Left cardiac atrium (tissue), 4 donors: ENCODE measurements around the gene MCHR1. TPM values are rescaled to one million over a fixed set of nuclear protein-coding genes. Genes with fewer than 3 reads are reported as not detected.
A peak's percentile ranks its signal among the peaks of the same experiment; 100 is the strongest.

ENCODE experiments used
- ATAC-seq, 2 donors: fragments of 200-7000 bp; cut with Tn5 transposase; one replicate each; pipeline ENCODE4 v1.9.1; 2020; ENCODE audit warnings: mild to moderate bottlenecking in 2 of 2, moderate library complexity in 2 of 2
- DNase-seq: peaks from one replicate; pipeline ENCODE4 v3.0.0-alpha.2; 2020
- intact Hi-C, 2 donors: fragments of 100-400 bp; cut with DNase I; formaldehyde crosslinking; loops; one replicate each; pipeline versions ENCODE4 v1.14.1 to v1.15.1; 2022 to 2023
- total RNA-seq, 2 donors: library from RNA; stranded (reverse); fragmentation: NEBNext Ultra II Directional; extraction: Animal tissue kit (Norgen Biotek cat#: 25700); gene quantifications; one replicate each; pipeline ENCODE4 v1.2.1, GENCODE V29; 2021
- donor health status: DM: no; HTN: yes; CAD: no.
- donor health status: DM: no; HTN: yes; CAD: no; lungs with severe emphysema.
- donor health status: DM: yes; HTN: yes; CAD: no.
- donor health status: Dilated cardiomyopathy.

The MCHR1 gene
- total RNA-seq, 2 donors from 2014 or later = 0.21 TPM

GRCh38 chr22:40679964-40680818, 907 bp downstream of the MCHR1 start:
- intact Hi-C loops = loop anchor here in 1 of 2 donors (5.0 kb wide), 1 partner anchor 77 kb away; no protein-coding TSS in a partner anchor
- no peak for DNase-seq
- no peak for ATAC-seq

DNA sequence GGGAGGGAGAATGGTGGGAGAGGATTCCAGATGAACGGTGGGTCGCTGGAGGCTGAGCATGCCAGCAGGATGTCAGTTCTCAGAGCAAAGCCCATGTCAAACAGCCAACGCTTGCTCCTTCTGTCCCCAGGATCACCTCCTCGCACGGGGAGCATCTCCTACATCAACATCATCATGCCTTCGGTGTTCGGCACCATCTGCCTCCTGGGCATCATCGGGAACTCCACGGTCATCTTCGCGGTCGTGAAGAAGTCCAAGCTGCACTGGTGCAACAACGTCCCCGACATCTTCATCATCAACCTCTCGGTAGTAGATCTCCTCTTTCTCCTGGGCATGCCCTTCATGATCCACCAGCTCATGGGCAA, 1.5 kb downstream of the MCHR1 start:
- DNase-seq = no peak
- intact Hi-C loops = loop anchor here in 1 of 2 donors (5.0 kb wide), 1 partner anchor 76 kb away; no protein-coding TSS in a partner anchor
- no peak for ATAC-seq

- intact Hi-C loops = loop anchor here in 1 of 2 donors (5.0 kb wide), 1 partner anchor 76 kb away; no protein-coding TSS in a partner anchor
- DNase-seq = no peak
- ATAC-seq = no peak
These were observed 2.2 kb downstream of the MCHR1 start for GRCh38 chr22:40681451-40681850.

- DNase-seq (no peak), ATAC-seq (no peak)
- intact Hi-C loops = loop anchor here in 1 of 2 donors (5.0 kb wide), 1 partner anchor 73 kb away; no protein-coding TSS in a partner anchor
These were observed 5.4 kb downstream of the MCHR1 start for GRCh38 chr22:40684728-40685127.

- intact Hi-C loops = no loop called here
- no peak for DNase-seq
- ATAC-seq = no peak
These were observed 6.1 kb downstream of the MCHR1 start for GRCh38 chr22:40685406-40685805.

DNA sequence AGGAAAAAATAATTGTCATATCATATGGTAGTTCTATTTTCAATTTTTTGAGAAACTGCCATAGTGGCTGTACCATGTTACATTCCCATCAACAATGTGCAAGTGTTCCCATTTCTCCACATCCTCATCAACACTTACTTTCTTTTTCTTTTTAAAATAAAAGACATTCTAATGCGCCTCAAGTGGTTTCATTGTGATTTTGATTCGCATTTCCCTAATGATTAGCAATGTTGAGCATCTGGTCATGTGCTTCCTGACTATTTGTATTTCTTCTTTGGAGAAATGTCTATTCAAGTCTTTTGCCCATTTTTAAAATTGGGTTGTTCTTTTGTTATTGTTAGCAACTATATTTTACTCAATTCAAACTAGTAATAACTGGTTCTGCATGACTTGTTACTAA, 8.4 kb downstream of the MCHR1 start:
- intact Hi-C loops = no loop called here
- ATAC-seq = no peak
- no peak for DNase-seq

DNA sequence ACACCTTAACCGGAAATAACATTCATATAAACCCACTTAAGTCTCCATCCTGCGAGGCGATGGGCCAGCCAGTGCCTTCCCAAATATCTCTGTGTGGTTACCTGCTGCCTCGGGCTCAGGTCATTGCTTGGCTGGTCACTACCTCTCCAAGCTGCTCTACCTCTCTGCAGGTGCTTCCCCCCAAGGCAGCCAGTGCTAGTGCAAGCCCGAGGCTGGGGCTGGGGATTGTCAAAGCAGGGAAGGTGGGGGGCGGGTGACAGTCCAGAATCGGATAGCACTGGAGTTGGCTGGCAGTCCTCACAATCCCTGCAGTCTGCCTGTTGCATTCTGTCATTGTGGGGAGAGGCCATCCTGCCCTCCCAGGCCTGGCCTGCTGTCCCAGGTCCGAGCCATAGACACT, 11.1 kb downstream of the MCHR1 start:
- no peak for ATAC-seq
- intact Hi-C loops = no loop called here
- DNase-seq = no peak

DNA sequence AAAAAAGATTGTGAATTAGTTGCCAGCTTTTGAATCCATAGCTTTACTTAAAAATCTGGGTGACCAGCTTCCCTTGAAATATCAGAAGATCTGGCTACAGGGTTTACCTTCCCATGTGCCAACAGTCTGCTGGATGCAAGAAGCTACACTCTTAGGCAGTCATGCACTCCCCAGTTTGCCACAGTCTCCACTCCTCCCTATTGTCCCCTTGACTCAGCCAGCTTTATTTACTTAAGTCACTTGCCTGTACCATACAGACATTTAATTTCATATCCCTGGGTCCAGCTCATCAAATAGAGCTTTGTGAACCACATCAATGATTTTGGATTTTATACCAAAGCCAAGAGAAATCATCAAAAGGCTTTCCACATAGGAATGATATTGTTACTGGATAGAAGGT, 12.2 kb downstream of the MCHR1 start:
- DNase-seq = no peak
- intact Hi-C loops = no loop called here
- no peak for ATAC-seq

- ATAC-seq (no peak), DNase-seq (no peak)
- intact Hi-C loops = no loop called here
These were observed 15.1 kb downstream of the MCHR1 start for GRCh38 chr22:40694411-40694810.

DNA sequence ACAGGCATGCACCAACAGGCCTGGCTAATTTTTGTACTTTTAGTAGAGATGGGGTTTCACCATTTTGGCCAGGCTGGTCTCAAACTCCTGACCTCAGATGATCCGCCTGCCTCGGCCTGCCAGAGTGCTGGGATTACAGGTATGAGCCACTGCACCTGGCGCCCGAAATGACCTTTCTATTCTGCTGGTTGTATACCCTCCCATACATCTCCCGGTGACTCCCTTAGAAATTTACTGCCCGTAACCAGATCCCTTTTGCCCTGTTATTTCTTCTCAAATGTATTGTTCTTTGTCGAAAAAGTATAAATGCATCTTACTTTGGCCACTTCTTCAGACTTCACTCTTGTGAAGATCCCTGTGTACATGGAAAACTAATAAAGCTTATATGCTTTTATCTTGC, 22.0 kb downstream of the MCHR1 start:
- no peak for DNase-seq
- intact Hi-C loops = no loop called here
- no peak for ATAC-seq

DNA sequence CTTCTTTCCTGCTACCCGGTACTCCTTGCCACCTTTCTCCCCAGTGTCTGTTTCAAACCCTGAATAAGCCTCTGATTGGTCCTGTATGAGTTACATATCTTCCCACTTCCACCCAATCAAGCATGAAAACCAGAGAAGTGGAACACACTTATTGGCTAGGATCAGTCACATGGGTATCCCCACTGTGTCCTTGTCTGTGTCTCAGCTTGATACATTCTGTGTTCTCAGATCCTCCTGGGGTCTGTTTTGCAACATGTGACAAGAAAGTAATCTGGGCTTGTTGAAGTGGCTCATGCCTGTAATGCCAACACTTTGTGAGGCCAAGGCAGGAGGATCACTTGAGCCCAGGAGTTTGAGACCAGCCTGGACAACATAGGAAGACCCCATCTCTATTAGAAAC, 23.9 kb downstream of the MCHR1 start:
- intact Hi-C loops = no loop called here
- no peak for DNase-seq
- ATAC-seq = no peak

DNA sequence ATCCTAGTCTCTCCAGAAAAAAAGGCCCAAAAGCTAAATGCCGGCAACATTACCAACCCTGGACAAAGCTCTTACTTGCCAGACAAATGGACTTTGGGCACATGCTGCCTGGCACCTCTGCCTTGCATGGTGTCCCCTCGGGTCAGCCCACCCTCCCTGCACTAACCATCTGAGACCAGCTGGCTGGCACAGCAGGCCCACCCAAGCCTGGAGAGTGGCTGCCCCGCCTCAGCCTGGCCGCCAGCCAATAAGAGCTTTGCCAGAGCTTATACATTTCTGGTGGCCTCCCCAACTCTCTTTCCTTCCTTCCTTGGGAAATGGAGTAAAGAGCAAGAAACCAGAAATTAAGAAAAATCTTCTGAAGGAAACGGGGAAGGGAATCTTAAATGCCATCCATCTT, 24.5 kb downstream of the MCHR1 start:
- DNase-seq (no peak), ATAC-seq (no peak)
- intact Hi-C loops = no loop called here

DNA sequence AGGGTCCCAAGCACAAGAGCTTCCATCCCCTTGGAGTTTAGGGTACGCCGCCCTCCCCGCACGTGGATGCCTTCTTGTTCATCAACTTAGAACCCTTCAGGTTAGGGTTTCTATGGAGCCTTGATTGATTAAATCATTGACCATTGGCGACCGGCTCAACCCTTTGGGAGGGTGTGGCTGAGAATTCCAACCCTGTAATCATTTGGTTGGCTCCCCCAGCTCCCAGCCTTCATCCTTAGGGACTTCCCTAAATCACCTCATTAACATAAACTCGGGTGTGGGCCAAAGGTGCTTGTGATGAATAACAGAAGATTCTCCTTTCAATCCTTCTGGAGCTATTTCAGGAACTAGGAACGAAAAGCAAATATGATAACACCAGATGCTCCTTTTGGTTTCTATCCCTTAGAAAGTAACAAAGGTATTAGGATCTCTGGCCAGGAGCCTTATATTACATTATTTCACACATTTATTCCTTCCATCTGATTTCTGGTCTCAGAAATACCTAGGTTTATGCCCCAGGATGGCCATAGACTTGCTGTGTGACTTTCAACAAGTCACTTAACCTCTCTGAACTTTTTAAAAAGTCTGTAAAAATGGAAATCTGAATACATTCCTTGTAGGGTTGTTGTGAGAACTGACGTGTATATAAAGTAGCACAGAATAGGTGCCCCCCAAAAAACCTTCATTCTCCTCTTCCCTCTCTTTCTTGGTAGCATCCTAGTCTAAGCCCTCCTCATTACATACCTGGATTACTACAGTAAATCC, 26.8 kb downstream of the MCHR1 start:
- no peak for ATAC-seq
- no peak for DNase-seq
- intact Hi-C loops = no loop called here

DNA sequence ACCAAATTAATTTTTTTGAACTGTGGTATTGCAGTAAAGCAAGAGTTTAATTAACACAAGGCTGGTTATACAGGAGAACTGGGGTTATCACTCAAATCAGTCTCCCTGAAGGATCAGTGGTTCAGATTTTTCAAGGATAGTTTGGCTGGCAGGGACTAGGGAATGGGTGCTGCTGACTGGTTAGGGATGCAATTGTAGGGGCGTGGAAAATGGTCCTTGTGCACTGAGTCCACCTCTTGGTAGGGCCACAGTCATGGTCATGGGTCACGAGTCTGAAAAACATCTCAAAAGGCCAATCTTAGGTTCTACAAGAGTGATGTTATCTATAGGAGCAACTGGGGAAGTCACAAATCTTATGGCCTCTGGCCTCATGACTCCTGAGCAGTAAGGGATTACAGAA, 27.9 kb downstream of the MCHR1 start:
- intact Hi-C loops = no loop called here

DNA sequence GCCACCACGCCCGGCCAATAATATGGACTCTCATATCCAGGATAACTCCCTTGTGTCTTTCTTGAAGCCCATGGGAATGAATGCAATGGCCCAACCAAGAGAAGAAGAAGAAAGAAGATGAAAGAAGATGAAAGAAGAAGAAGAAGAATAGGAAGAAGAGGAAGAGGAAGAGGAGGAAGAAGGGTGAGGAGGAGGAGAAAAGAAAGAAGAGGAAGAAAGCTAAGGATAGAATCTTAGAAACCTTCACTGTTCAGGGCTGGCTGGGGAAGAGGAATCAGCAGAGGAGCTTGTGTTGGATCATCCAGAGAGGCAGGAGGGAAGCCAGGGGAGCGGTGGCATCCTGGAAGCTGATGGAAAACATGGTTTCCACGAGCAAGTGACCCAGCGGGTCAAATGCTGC, 28.9 kb downstream of the MCHR1 start:
- intact Hi-C loops = no loop called here
- DNase-seq = no peak
- ATAC-seq = no peak

More for the DNA sequence above, 27.9 kb downstream of the MCHR1 start:
- DNase-seq = no peak
- no peak for ATAC-seq

GRCh38 chr22:40709752-40710413, 30.6 kb downstream of the MCHR1 start:
- peak; percentile 42 to 45 for ATAC-seq
- peak; percentile 47 for DNase-seq
- intact Hi-C loops = no loop called here

GRCh38 chr22:40712311-40712710, 33.0 kb downstream of the MCHR1 start:
- intact Hi-C loops = no loop called here
- no peak for ATAC-seq

GRCh38 chr22:40714499-40715337, 35.4 kb downstream of the MCHR1 start:
- no peak for DNase-seq
- ATAC-seq = no peak
- intact Hi-C loops = no loop called here

More at GRCh38 chr22:40712311-40712710, 33.0 kb downstream of the MCHR1 start:
- no peak for DNase-seq

- no peak for ATAC-seq
- DNase-seq = no peak
- intact Hi-C loops = no loop called here
These were observed 36.8 kb downstream of the MCHR1 start for GRCh38 chr22:40716116-40716515.
